GM21529 (cell line): ENCODE measurements around the gene CPNE5.
"Not testable (repeated sequence)": the region's sequence is repeated elsewhere in the genome, so short reads cannot be mapped to it uniquely, and the experiment has no call there.

Experiments used
- ATAC-seq: cut with Tn5 transposase; IDR thresholded peaks from one replicate; pipeline ENCODE4 v1.9.1; 2021; ENCODE audit not compliant: unreplicated experiment

Gene CPNE5

GRCh38 chr6:36729161-36729524 is 110.1 kb downstream of the CPNE5 start:
- no peak for ATAC-seq

GRCh38 chr6:36728289-36729160 is 110.7 kb downstream of the CPNE5 start:
- ATAC-seq: no peak

- ATAC-seq: no peak
Observed at GRCh38 chr6:36727505-36728021, 111.7 kb downstream of the CPNE5 start.

DNA sequence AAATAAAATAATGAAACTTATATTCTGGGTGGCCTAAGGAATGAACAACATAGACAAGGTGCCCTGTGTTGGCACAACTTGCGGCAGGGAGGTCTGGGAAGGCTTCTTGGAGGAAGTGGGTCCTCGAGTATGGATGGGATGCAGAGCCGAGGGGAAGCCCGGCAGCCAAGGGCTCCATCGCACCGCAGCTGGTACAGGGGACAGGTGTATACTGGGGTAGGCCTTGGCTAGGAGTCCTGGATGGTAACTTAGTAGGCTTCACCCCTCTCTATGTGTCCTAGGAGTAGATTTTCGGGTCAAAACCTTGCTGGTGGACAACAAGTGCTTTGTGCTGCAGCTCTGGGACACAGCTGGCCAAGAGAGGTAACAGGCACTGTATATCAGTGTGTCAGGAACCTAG is 113.7 kb downstream of the CPNE5 start:
- ATAC-seq: no peak

GRCh38 chr6:36724514-36725390 is 114.5 kb downstream of the CPNE5 start:
- no peak for ATAC-seq

DNA sequence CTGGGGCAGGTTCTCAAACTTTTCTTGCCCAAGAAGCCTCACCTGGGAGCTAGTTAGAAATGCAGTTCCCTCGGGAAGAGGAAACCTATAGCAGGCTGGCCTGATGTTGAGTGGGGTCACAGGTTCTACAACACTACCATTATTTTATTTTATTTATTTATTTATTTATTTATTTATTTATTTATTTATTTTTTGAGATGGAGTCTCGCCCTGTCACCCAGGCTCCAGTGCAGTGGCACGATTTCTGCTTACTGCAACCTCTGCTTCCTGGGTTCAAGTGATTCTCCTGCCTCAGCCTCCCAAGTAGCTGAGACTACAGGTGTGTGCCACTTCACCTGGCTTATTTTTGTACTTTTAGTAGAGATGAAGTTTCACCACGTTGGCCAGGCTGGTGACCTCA is 115.3 kb downstream of the CPNE5 start:
- ATAC-seq: not testable (repeated sequence)

DNA sequence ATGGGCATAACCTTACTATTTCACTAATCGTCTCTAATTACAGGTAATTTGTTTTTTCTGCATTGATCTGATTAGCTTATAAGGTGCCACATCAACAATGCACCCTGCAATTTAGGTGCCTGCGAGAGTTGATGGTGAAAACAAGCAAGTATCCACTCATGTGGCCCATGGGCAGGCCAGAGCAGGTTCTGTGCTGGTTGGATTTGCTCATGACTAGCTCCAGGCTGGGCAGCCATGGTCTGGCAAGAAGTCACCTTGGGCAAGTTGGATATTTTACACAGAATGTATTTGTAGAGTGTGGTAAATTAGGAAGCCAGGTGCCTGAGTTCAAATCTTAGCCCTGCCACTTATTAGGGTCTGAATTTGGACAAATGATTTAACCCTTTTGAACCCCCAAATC is 116.4 kb downstream of the CPNE5 start:
- no peak for ATAC-seq

DNA sequence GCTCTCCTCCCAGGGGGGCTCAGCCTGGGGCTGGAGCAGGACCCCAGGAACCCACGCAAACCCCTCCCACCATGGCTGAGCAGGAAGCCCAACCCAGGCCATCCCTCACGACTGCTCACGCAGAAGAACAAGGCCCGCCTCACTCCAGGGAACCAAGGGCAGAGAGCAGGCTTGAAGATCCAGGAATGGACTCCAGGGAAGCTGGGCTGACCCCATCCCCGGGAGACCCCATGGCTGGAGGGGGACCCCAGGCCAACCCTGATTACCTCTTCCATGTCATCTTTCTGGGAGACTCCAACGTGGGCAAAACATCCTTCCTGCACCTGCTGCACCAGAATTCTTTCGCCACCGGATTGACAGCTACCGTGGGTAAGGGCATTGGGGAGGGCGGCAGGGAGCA is 116.9 kb downstream of the CPNE5 start:
- no peak for ATAC-seq

DNA sequence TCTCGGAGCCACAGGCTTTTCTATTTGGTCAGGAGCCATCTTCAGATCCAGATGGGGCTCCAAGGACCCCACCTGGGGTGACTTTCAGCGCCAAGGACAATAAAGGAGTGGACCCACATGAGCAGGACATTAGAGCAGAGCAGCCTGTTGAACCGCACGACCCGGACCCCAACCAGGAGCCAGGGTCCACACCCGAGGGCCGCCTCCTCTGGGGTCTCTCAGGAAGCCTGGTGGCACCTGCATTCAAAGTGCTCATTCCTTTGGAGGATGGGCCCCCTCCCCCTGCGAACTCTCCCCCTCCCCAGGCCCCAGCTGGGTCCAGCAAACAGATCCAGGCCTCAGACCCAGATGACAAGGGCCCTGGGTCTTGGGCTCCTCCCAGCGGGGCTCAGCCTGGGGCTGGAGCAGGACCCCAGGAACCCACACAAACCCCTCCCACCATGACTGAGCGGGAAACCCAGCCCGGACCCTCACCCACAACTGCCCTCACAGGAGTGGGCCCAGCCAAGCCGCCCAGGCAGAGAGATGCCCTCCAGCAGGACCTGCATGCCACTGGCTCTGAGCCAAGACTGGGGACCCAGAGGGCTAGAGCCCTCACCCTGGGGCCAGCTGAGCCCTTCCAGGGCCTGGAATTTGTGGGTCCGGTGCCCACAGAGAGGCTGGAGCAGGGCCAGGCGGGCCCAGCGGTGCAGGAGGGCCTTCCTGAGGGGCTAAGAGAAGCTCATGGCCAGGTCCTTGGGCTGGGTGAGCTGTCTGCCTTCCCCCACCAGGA is 117.7 kb downstream of the CPNE5 start:
- no peak for ATAC-seq

DNA sequence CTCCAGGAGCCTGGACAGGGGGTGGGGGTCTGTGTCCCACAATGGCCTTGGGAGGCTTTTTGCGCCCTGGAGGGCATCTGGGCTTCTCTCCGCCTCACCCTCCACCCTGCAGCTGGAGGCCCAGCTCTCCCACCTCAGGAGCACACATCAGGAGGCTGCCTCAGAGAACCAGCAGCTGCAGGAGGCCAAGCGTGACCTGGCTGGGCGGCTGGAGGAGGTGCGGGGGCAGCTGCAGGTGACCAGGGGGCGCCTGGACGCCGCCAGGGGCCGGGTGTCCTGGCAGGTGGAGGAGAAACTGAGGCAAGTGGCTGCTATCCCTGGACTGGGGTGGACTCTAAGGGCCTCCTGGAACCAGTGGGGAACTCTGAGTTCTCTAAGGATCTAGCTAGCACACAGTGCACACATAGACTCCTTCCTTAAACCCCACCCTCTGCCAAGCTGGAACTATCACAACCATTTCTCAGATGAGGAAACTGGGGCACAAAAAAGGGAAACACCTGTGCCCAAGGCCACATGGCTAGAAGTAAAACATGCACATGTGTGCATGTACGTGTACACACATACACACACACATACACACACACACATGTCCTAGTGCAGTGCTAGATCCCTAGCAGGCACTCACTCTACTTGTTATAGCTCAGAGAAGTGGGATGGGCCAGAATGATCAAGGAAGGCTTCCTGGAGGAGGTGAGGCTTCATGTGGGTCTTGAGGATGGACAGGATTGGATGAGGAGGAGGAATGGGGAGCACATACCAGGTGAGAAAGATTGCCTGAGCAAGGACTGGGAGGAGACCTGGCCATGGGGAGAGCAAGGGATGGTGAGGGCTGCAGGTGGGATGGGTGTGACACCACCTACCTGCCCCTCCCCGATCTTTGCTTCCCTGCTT is 118.7 kb downstream of the CPNE5 start:
- ATAC-seq: no peak

- no peak for ATAC-seq
Observed at GRCh38 chr6:36719126-36719525, 120.1 kb downstream of the CPNE5 start.

- no peak for ATAC-seq
Observed at GRCh38 chr6:36718560-36718959, 120.7 kb downstream of the CPNE5 start.

DNA sequence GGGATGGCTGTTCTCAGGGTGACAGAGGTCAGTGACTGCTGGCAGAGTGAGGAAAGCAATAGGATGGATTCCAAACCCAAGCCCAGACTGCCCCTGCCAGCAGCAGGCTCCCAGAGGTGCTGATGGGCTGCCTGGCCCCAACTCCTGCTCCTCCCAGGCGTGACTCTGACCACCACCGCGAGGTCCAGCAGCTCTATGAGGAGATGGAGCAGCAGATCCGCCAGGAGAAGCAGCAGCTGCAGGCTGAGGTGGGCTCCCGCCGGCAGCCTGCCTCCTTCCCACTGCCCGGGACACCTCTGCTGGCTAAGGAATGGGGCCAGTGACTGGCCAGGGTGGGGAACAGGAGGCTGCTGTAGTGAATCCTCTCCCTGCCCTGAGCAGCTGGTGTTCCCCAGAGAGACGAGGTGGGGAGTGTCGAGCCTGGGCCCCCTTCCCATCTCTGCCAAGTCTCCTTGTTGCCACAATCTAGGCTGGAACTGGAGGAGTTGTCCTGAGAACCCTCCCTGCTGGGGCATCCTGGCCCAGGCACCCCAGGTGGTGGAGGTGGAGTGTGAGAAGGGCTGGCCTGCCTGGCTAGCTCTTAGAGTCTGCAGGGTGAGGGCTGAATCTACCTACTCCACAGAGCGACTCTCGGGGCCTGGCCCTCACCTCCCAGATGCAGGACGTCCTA is 121.2 kb downstream of the CPNE5 start:
- ATAC-seq: no peak

- no peak for ATAC-seq
Observed at GRCh38 chr6:36717231-36717825, 121.9 kb downstream of the CPNE5 start.

DNA sequence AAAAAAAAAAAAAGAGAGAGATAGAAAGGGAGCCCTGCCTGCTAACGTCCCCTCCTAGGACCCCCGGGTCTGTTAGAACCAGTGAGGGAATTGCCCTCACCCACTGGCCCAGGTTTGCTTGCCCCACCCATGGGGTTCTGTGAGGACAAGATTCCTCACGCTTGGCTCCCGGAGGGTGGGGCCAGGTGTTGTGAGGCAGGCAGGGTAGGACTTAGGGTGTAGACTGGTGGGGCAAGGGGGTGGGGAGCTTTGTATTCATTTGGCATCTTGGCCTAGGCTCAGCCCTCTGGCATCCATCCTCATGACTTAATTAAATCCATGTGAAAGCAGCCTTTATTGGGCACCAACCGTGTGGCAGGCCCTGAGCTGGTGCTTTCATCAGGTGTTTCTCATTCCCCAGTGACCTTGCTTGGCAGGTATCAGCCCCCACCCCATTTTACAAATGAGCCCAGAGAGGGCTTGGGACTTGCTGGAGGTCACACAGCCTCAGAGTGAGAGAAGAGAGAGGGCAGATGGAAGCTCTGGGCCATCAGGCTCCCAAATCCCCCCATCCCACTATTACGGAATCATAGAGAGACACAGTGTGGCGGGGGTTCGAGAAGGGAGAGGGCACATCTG is 122.7 kb downstream of the CPNE5 start:
- ATAC-seq: no peak

- ATAC-seq: no peak
Observed at GRCh38 chr6:36715469-36715868, 123.8 kb downstream of the CPNE5 start.

GRCh38 chr6:36714511-36714910 is 124.7 kb downstream of the CPNE5 start:
- no peak for ATAC-seq

DNA sequence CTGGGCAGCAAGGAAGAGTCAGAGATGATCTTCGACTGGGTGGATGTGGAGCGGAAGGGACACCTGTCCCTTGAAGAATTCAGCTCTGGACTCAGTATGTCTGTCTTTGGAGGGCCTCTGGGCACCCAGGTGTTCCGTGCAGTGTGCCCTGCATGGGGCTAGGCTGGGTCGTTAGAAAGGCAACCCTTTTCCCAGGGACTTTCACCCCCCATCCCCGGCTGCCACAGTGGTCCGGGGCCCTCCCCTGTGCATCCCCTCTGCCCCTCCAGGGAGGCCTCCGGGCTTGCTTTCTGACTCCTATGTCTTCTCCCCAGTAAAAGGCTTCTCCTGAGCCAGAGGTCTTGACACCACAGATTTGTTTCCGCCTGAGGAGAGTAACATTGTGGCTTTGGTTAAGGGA is 125.4 kb downstream of the CPNE5 start:
- ATAC-seq: no peak

- no peak for ATAC-seq
Observed at GRCh38 chr6:36712816-36713215, 126.4 kb downstream of the CPNE5 start.
